EL (cell line): Measurements from ENCODE around the gene TMEM121.
A peak's percentile ranks its signal among the peaks of the same experiment; 100 is the strongest.

Experiments
- DNase-seq: peaks from one replicate; pipeline ENCODE4 v3.0.0-alpha.2; 2016

The TMEM121 gene

DNA sequence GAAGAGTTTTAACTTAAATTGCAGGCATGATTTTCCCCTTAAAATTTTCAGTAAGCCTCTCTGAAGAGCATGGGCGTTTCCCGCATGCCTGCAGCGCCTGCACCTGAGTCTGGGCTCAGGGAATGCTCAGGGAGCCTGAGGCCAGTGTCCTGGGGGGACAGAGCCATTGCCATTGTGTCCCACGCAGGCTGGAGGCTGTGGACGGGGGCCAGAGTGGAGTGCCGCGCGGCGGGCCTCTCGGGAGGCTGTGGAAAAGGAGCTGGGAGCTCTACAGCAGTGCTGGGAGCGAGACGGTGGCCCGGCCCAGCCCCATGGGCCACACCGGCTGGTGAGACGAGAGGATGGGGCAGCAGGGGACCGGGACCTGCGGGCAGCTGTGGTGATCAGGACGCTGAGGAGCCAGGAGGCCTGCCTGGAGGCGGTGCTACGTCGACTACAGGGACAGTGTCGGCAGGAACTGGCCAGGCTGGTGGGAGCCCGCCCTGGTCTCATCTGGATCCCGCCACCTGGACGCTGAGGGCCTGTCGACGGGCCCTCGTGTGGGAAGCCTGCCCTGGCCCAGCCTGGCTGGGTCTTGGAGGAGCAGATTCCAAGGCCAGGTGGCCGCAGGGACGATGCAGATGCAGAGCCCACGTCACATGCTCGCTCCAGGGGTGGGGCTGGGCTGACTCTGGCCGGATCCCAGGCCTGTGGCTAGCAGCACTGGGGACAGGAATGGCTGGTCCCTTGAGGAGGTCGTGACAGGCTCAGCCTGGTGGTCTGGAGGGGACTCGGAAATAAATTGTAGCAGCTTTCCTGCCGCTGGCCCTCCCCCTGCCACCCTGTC, 27.7 kb upstream of the TMEM121 start:
- no peak for DNase-seq

DNA sequence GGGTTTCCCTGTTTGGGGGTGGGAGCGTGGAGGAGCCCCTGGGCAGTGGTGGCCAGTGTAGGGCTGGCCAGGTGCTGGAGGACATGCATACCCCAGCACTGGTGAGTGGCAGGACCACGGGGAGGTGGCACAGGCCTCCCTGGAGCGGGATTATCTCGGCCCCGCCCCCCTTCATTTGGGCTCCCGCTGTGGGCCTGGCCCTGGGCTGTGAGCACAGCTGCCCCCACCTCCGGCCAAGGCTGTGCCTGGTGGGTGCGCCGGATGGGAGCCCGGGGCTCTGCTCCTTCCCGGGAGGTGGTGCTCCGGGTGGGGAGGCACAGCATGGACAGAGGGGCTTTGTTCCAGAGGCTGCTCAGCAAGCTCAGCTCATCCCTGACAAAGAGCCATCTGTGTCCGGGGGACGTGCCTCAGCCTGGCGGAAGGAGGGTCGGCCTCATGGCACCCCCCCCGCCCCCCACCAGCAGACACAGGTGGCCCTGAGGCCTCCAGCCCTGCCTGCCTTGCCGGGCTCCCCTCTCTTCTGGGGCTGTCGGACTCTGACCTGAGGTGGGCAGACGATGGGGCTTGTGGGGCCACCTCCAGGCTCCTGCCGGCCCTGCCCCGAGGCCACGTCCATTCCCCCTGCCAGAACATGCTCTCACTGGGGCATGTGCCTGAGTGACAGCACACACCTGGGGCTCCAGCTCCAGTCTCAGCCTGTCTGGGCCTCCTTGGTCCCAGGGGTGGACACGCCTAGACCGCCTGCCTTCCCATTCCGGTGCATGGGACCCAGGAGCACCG, 26.9 kb upstream of the TMEM121 start:
- no peak for DNase-seq

GRCh38 chr14:105500036-105500725, 26.2 kb upstream of the TMEM121 start:
- DNase-seq: no peak

- DNase-seq: no peak
These were observed 25.7 kb upstream of the TMEM121 start for GRCh38 chr14:105500726-105501101.

DNA sequence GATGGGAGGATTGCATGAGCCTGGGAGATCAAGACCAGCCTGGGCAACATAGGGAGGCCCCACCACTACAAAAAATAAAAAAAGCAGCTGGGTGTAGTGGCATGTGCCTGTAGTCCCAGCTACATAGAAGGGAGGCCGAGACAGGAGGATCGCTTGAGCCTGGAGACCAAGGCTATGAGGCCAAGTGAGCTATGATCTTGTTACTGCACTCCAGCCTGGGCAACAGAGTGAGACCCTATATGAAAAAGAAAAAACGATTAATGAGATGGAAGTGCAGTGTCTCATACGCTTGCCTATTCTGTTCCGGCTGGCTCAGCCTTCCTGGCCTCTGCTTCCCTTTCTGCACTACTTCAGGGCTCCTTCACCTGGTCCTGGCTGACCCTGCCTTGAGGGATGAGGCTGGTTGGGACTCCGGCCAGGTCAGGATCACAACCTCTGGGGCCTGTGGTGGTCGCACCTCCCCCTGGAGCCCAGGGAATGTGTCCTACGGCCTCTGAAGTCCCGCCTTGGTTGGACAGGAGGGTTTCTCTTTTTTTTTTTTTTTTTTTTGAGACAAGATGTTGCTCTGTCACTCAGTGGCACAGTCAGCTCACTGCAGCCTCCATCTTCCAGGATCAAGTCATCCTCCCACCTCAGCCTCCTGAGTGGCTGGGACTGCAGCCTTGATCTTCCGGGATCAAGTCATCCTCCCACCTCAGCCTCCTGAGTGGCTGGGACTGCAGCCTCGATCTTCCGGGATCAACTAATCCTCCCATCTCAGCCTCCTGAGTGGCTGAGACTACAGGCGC, 24.7 kb upstream of the TMEM121 start:
- no peak for DNase-seq

- DNase-seq: no peak
These were observed 23.7 kb upstream of the TMEM121 start for GRCh38 chr14:105502446-105503295.

- no peak for DNase-seq
These were observed 23.1 kb upstream of the TMEM121 start for GRCh38 chr14:105503296-105503640.

GRCh38 chr14:105503935-105504692, 22.3 kb upstream of the TMEM121 start:
- DNase-seq: no peak

DNA sequence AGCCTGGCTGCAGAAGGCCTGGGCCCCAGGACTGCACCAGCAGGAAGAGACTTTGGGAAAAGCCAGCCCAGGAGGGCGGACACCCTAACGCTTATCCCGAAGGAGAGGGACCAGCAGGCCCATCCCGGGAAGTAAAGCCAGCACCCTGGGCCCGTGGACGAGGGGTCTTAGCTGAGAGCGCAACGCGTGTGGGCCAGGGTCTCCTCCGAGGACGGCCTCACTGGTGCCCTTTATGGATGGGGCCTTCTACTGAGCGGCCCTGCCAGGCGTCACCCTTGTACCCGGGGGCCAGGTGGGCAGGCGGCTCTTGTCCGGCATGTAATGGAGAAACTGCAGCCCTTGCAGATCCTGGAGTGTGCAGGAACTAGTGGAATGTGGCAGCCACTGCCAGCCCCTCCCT, 21.3 kb upstream of the TMEM121 start:
- no peak for DNase-seq

DNA sequence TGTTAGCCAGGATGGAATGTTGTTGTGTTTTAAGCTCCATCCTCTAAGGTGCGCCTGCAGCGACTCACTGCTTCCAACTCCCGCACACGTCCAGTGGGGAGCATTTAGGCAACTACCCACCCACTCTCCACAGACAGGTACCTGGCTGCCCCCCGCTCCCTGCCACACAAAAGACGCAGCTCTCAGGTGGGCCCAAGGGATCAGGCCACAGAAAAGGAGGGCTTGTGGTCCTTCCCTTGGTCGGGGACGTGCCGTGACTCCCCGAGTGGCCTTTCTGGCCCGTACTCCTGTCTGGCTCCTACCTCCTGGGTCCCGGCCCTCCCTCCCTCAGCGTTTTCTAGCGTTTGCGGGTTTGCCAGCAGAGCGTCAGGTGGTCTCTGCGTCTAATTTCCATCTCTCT, 19.1 kb upstream of the TMEM121 start:
- no peak for DNase-seq

DNA sequence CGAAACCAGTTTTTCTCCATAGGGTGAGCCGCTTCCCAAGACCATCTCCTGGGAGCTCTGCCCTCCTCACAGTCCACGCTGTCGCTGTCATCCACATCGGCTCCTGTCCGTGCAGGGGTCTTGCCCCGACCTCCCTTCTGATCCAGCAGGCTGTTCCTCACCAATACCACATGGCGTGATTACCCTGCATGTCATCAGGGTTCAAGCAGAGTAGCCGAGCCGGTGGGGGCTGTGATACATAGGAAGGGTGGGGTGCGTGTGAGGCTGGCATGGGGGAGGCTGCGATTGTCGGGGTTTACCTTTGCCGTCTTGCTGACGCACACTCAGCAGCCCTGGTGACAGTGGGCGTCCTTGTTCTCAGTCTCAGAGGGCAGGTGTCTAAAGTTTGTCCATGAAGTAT, 18.3 kb upstream of the TMEM121 start:
- no peak for DNase-seq

GRCh38 chr14:105508601-105509000, 17.8 kb upstream of the TMEM121 start:
- DNase-seq: no peak

DNA sequence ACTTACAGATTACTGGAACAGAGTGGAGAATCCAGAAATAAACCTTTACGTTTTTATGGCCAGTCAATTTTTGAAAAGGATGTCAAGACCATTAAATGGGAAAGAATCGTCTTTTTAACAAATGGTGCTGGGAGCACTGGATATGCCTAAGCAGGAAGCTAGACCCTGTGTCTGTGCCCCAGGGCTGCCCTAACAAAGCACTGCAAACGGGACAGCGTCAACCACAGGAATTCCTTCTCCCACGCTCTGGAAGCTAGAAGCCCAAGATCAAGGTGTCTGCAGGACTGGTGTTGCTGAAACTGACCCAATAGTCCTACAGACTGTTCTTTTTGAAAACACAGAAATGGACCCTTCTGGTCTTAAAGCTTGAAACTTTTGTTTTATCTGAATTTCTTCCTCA, 9.3 kb upstream of the TMEM121 start:
- DNase-seq: peak; percentile 36

- DNase-seq: no peak
These were observed 6.3 kb upstream of the TMEM121 start for GRCh38 chr14:105519946-105520698.

GRCh38 chr14:105525326-105525725, 1.1 kb upstream of the TMEM121 start:
- no peak for DNase-seq

DNA sequence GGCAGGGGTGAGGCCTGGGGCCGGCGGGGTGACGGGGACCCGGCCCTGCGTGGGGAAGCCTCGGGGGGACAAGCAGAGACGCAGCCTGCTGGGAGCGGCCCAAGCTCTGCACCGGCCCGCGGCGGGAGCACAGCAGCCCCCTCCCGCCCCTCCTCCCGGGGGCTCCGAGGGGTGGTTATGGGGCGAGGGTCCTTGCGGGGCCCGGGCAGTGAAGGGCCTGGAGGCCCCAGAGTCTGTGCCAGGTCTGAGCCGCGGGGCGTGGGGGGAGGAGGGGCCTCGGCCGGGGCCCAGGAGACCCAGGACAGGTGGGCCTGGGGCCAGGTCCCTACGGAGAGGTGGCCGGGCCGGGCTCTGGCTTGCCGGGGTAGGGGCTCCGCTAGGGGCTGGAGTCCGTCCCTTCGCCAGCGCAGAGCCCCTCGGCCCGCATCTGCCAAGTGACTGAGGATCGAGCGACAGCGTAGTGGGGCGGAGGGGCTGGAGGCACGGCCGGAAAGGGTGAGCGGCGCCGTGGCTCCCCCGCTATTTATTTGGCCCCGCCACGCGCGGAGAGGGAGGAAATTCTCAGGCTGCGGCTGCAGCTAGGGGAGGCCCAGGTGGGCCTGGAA, 495 bp downstream of the TMEM121 start:
- no peak for DNase-seq

DNA sequence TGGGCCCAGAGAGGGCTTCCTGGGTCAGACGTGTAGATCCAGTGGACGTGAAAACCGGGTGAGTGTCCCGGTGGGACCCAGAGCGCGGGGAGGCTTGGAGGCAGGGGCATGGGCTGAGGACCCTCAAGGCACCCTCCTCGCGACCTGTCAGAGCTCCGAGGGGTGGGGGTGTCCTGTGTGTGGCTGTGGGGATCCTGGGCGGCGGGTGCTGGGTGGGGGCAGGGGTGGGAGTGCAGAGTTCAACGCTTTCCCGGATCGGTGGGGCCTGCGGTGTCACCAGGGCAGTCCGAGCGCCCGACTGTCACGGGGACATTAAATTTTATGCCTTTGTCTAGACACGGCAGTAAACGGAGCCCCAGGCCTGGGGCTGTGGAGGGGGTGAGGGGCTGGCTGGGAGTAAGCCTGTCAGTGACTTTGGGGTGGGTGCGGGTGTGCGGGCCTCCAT, 1.0 kb downstream of the TMEM121 start:
- DNase-seq: no peak

GRCh38 chr14:105527826-105528585, 1.6 kb downstream of the TMEM121 start:
- peak; percentile 69 for DNase-seq
